NB4 (cell line): Measurements from ENCODE around the gene MCUB.

ENCODE experiments used
- DNase-seq: peaks from one replicate; pipeline ENCODE4 v3.0.0; 2010; ENCODE audit warnings: low read depth
- H3K4me3 ChIP-seq: one replicate; pipeline ENCODE4 v1.5.1; 2011; ENCODE audit warnings: mild to moderate bottlenecking, low read depth, low read length, moderate library complexity
- CTCF ChIP-seq: IDR thresholded peaks from one replicate; pipeline ENCODE4 v1.5.1; 2012; ENCODE audit warnings: low read depth, low read length
- MAX ChIP-seq: IDR thresholded peaks from 2 replicates; pipeline ENCODE4 v1.6.1; 2011; ENCODE audit warnings: low read depth, low read length
- MYC ChIP-seq: IDR thresholded peaks from 2 replicates; pipeline ENCODE4 v1.6.1; 2011; ENCODE audit warnings: low read depth, low read length
- POLR2A ChIP-seq: IDR thresholded peaks from 2 replicates; pipeline ENCODE4 v1.6.1; 2011; ENCODE audit warnings: mild to moderate bottlenecking; ENCODE audit not compliant: insufficient read length; ENCODE audit errors: extremely low read depth

The MCUB gene

GRCh38 chr4:109648997-109649575, 89.0 kb downstream of the MCUB start:
- no peak overlapping the region for H3K4me3 ChIP-seq
- DNase-seq = no peak
- TF ChIP-seq CTCF (no peak), MAX (no peak), POLR2A (no peak), MYC (no peak)

GRCh38 chr4:109649872-109650271, 89.8 kb downstream of the MCUB start:
- H3K4me3 ChIP-seq = no peak overlapping the region
- DNase-seq = no peak
- TF ChIP-seq POLR2A = no peak

- TF ChIP-seq MYC (no peak), MAX (no peak), POLR2A (no peak), CTCF (no peak)
- DNase-seq = no peak
- H3K4me3 ChIP-seq = no peak overlapping the region
These were observed 95.3 kb downstream of the MCUB start for GRCh38 chr4:109655396-109655795.

GRCh38 chr4:109657854-109658418, 97.9 kb downstream of the MCUB start:
- no peak overlapping the region for H3K4me3 ChIP-seq
- no peak for DNase-seq
- TF ChIP-seq CTCF (no peak), MAX (no peak), POLR2A (no peak), MYC (no peak)

GRCh38 chr4:109658871-109659410, 98.9 kb downstream of the MCUB start:
- no peak for DNase-seq
- TF ChIP-seq CTCF (no peak), MYC (no peak), MAX (no peak), POLR2A (no peak)
- H3K4me3 ChIP-seq = no peak overlapping the region

GRCh38 chr4:109662116-109662515, 102.1 kb downstream of the MCUB start:
- TF ChIP-seq MYC = no peak
- no peak for TF ChIP-seq CTCF
- TF ChIP-seq POLR2A = no peak
- TF ChIP-seq MAX = no peak
- no peak for DNase-seq
- no peak overlapping the region for H3K4me3 ChIP-seq
